ENCODE results near the gene BAIAP2L2.

DNA sequence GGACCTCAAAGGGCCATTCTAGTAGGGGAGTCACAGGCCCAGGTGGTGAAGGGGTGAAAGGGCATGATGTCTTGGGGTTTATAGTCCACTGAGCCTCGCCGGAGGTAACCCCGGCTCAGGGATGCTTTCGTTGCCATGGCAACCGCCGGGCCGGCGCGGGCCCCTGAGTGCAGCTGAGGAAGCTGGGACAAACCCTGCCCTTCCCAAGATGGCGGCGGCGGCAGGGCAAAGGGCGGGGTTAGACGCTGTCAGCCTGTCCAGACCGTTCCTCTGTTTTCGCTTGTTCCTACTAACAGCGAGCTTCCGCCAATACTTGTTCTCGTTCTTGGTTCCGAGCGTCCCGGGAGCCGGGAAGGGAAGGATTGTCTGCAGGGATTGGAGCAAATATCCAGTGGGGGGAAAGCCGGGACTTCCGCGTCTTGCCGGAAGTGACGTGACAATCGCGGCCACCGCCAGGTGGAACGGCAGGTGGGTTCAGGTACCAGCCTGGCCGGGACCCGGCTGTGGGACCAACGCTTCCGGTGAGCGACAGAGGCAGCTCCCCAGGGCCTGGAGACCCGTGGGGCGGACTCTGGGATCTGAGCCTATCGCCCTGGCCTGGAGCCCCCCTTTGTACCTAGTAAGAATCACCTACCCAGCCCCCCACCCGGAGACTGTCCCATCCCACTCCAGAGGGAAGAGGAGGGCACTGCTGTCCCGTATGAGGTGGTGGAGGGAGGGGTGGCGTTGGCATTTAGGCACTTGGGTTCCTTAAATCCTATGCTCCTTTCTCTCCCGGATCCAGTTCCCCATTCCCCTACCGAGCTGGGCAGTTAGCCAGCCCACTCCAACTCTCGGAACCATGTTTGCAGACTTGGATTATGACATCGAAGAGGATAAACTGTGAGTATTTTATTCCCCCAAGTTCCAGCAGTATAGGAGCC, 53.3 kb downstream of the BAIAP2L2 start, which contains the start of gene PICK1:
- TF ChIP-seq MAFK (IDR thresholded peaks at IDR 0.05; ENCODE audit: low read depth, low read length): no peak
- TF ChIP-seq MAZ (IDR thresholded peaks at IDR 0.05; ENCODE audit: borderline replicate concordance, low read depth, low read length): no peak
- TF ChIP-seq POLR2A (IDR thresholded peaks at IDR 0.05; ENCODE audit: low read depth, low read length): no peak
- no peak for TF ChIP-seq CTCF (conservative IDR thresholded peaks at IDR 0.05; ENCODE audit: low read depth, low read length)

Measured in IMR-90 (cell line).